SKM-1 (cell line): Measurements from ENCODE around the gene CTSD.

Experiments used
- DNase-seq: peaks from one replicate; lab custom pipeline; 2025; ENCODE audit not compliant: unreplicated experiment; lab: John Stamatoyannopoulos, UW

The CTSD gene

GRCh38 chr11:1746511-1746931, 17.2 kb downstream of the CTSD start:
- DNase-seq, result no peak

- DNase-seq, result no peak
Observed at GRCh38 chr11:1745701-1746320, 17.9 kb downstream of the CTSD start.

- DNase-seq, result no peak
Observed at GRCh38 chr11:1744891-1745700, 18.6 kb downstream of the CTSD start.

- no peak for DNase-seq
Observed at GRCh38 chr11:1744137-1744886, 19.4 kb downstream of the CTSD start.

GRCh38 chr11:1743585-1744136, 20.1 kb downstream of the CTSD start:
- DNase-seq, result no peak

GRCh38 chr11:1742869-1743584, 20.7 kb downstream of the CTSD start:
- no peak for DNase-seq

- DNase-seq, result no peak
Observed at GRCh38 chr11:1742371-1742770, 21.4 kb downstream of the CTSD start.

GRCh38 chr11:1741741-1742140, 22.0 kb downstream of the CTSD start:
- no peak for DNase-seq

- DNase-seq, result no peak
Observed at GRCh38 chr11:1740786-1741530, 22.8 kb downstream of the CTSD start.

GRCh38 chr11:1739576-1739975, 24.2 kb downstream of the CTSD start:
- DNase-seq, result no peak

GRCh38 chr11:1738380-1738779, 25.3 kb downstream of the CTSD start:
- DNase-seq, result no peak

GRCh38 chr11:1737080-1737757, 26.5 kb downstream of the CTSD start:
- DNase-seq, result no peak

- no peak for DNase-seq
Observed at GRCh38 chr11:1736447-1736992, 27.2 kb downstream of the CTSD start.

- no peak for DNase-seq
Observed at GRCh38 chr11:1735271-1735670, 28.5 kb downstream of the CTSD start.

- no peak for DNase-seq
Observed at GRCh38 chr11:1734641-1735081, 29.1 kb downstream of the CTSD start.

GRCh38 chr11:1733716-1734640, 29.7 kb downstream of the CTSD start:
- no peak for DNase-seq

GRCh38 chr11:1733009-1733715, 30.6 kb downstream of the CTSD start:
- no peak for DNase-seq
